ENCODE measurements around the gene CMPK2. TPM values are rescaled to one million over a fixed set of nuclear protein-coding genes. Genes with fewer than 3 reads are reported as not detected.
A peak's percentile ranks its signal among the peaks of the same experiment; 100 is the strongest.

CMPK2 gene
- total and polyA plus RNA-seq, 9 of the 15 experiments (the other 6 are each of a cell fraction or from before 2014, with no cell fraction given), result 2.6 to 10.5 (median 5.0) TPM

- no peak for TF ChIP-seq PCBP2 (IDR thresholded peaks at IDR 0.05; ENCODE audit: low read depth, low read length, poor library complexity, severe bottlenecking)
- no peak for TF ChIP-seq EZH2 (IDR thresholded peaks at IDR 0.05; ENCODE audit: borderline replicate concordance, low read depth, low read length)
- no peak for TF ChIP-seq NFIX (CRISPR knock-in tag; IDR thresholded peaks at IDR 0.05; ENCODE audit: low read depth)
- peak; percentile 88 for TF ChIP-seq BHLHE40 (IDR thresholded peaks at IDR 0.05; ENCODE audit: low read length)
- TF ChIP-seq, protein P1, sequence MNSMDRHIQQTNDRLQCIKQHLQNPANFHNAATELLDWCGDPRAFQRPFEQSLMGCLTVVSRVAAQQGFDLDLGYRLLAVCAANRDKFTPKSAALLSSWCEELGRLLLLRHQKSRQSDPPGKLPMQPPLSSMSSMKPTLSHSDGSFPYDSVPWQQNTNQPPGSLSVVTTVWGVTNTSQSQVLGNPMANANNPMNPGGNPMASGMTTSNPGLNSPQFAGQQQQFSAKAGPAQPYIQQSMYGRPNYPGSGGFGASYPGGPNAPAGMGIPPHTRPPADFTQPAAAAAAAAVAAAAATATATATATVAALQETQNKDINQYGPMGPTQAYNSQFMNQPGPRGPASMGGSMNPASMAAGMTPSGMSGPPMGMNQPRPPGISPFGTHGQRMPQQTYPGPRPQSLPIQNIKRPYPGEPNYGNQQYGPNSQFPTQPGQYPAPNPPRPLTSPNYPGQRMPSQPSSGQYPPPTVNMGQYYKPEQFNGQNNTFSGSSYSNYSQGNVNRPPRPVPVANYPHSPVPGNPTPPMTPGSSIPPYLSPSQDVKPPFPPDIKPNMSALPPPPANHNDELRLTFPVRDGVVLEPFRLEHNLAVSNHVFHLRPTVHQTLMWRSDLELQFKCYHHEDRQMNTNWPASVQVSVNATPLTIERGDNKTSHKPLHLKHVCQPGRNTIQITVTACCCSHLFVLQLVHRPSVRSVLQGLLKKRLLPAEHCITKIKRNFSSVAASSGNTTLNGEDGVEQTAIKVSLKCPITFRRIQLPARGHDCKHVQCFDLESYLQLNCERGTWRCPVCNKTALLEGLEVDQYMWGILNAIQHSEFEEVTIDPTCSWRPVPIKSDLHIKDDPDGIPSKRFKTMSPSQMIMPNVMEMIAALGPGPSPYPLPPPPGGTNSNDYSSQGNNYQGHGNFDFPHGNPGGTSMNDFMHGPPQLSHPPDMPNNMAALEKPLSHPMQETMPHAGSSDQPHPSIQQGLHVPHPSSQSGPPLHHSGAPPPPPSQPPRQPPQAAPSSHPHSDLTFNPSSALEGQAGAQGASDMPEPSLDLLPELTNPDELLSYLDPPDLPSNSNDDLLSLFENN (IDR thresholded peaks at IDR 0.05; ENCODE audit: low read depth in 2 of 2, low read length in 2 of 2), result peak in 1 of 2 experiments; percentile 82; a peak in 2 of 4 replicates
- TF ChIP-seq SAFB (IDR thresholded peaks at IDR 0.05; ENCODE audit: borderline replicate concordance, low read depth, low read length), result no peak
- peak; percentile 96 for TF ChIP-seq SOX6 (IDR thresholded peaks at IDR 0.05)
- TF ChIP-seq SMARCC2 (IDR thresholded peaks at IDR 0.05; ENCODE audit: low read depth), result peak; percentile 66; the same call in 1 of the 2 replicates
- no peak for TF ChIP-seq TCF7 (IDR thresholded peaks at IDR 0.05; ENCODE audit: borderline replicate concordance)
- no peak for TF ChIP-seq ZNF224 (CRISPR knock-in tag; IDR thresholded peaks at IDR 0.05)
- TF ChIP-seq ZNF324 (CRISPR knock-in tag; IDR thresholded peaks at IDR 0.05), result 0 out of 2 replicates have a peak, but pooled peaks have one; percentile 40
- peak; percentile 47 for TF ChIP-seq ZFX (CRISPR knock-in tag; IDR thresholded peaks at IDR 0.05)
- TF ChIP-seq ZNF76 (CRISPR knock-in tag; IDR thresholded peaks at IDR 0.05; ENCODE audit: borderline replicate concordance), result no peak; the same call in 1 of the 2 replicates
- TF ChIP-seq MAFG (tag; conservative IDR thresholded peaks at IDR 0.05), result 0 out of 2 replicates have a peak, but pooled peaks have one; percentile 5
- TF ChIP-seq PHTF2 (CRISPR knock-in tag; IDR thresholded peaks at IDR 0.05), result 0 out of 2 replicates have a peak, but pooled peaks have one; percentile 9
- TF ChIP-seq MTA1 (IDR thresholded peaks at IDR 0.05; ENCODE audit: borderline replicate concordance), result peak; percentile 84
- TF ChIP-seq CTBP1 (IDR thresholded peaks at IDR 0.05; ENCODE audit: borderline replicate concordance), result peak; percentile 95
- no peak for TF ChIP-seq BACH1 (tag; IDR thresholded peaks at IDR 0.05)
- no peak for TF ChIP-seq RBM22 (IDR thresholded peaks at IDR 0.05; ENCODE audit: low read depth, low read length, poor library complexity, severe bottlenecking)
- TF ChIP-seq PRPF4 (IDR thresholded peaks at IDR 0.05; ENCODE audit: insufficient read depth, low read depth, low read length, poor library complexity, severe bottlenecking), result no peak
- TF ChIP-seq KLF1 (tag; IDR thresholded peaks at IDR 0.05), result no peak
- TF ChIP-seq DACH1 (IDR thresholded peaks at IDR 0.05; ENCODE audit: partially characterized antibody), result no peak
- no peak for TF ChIP-seq PHF20 (IDR thresholded peaks at IDR 0.05; ENCODE audit: partially characterized antibody)
- no peak for TF ChIP-seq ZNF699 (CRISPR knock-in tag; IDR thresholded peaks at IDR 0.05; ENCODE audit: insufficient replicate concordance)
- peak; percentile 69; the same call in 1 of the 2 replicates for TF ChIP-seq JUND (IDR thresholded peaks at IDR 0.05; ENCODE audit: borderline replicate concordance, low read depth, low read length)
- peak; percentile 73; the same call in 2 of the 3 replicates for TF ChIP-seq JUND (tag; IDR thresholded peaks at IDR 0.05; ENCODE audit: borderline replicate concordance, low read depth, low read length)
- TF ChIP-seq THAP7 (CRISPR knock-in tag; IDR thresholded peaks at IDR 0.05), result no peak
- TF ChIP-seq STAT5A (IDR thresholded peaks at IDR 0.05; ENCODE audit: borderline replicate concordance, low read length), result peak; percentile 85
Observed at GRCh38 chr2:6887751-6888192, 22.1 kb upstream of the CMPK2 start (continued).

Data from K562 (cell line).